Breast epithelium (tissue), 4 donors: ENCODE results near the gene GPR22. TPM values are rescaled to one million over a fixed set of nuclear protein-coding genes. Genes with fewer than 3 reads are reported as not detected.

Experiments used
- DNase-seq, 2 donors: peaks; one replicate each; pipeline ENCODE4 v3.0.0-alpha.2; 2019; ENCODE audit warnings: low spot score in 2 of 2
- H3K27ac ChIP-seq, 2 donors: fragments of 200-600 bp; sonication (generic) in 1 of 2; one replicate each; pipeline ENCODE4 v1.5.1; 2016 to 2019; ENCODE audit warnings: mild to moderate bottlenecking in 1 of 2
- H3K27me3 ChIP-seq, 2 donors: fragments of 200-600 bp; sonication (generic) in 1 of 2; one replicate each; pipeline versions ENCODE4 v1.5.1 to v1.6.0; 2017 to 2019; ENCODE audit warnings: control low read depth in 1 of 2, mild to moderate bottlenecking in 1 of 2
- H3K36me3 ChIP-seq: fragments of 200-600 bp; one replicate; pipeline ENCODE4 v1.5.1; 2019
- H3K4me1 ChIP-seq, 2 donors: fragments of 200-600 bp; sonication (generic); one replicate each; pipeline ENCODE4 v1.5.1; 2016 to 2019; ENCODE audit warnings: control low read depth in 1 of 2
- H3K4me3 ChIP-seq, 3 donors: fragments of 200-600 bp; sonication (generic); 1 replicate in 2 of 3; 2 replicates in 1 of 3; pipeline ENCODE4 v1.5.1; 2016 to 2019; ENCODE audit warnings: mild to moderate bottlenecking in 3 of 3, moderate library complexity in 2 of 3
- H3K9me3 ChIP-seq, 2 donors: fragments of 200-600 bp; sonication (generic) in 1 of 2; one replicate each; pipeline ENCODE4 v1.5.1; 2016 to 2019; ENCODE audit warnings: control low read depth in 1 of 2
- CTCF ChIP-seq, 3 donors: fragments of 450-650 bp; IDR thresholded peaks; one replicate each; pipeline ENCODE4 v1.5.1; 2016 to 2017; ENCODE audit warnings: antibody characterized with exemption in 3 of 3, mild to moderate bottlenecking in 3 of 3, moderate library complexity in 3 of 3
- POLR2A ChIP-seq: fragments of 450-650 bp; IDR thresholded peaks from one replicate; pipeline ENCODE4 v1.6.1; 2016; ENCODE audit warnings: antibody characterized with exemption, mild to moderate bottlenecking, moderate library complexity
- POLR2AphosphoS5 ChIP-seq, 3 donors: sonication (generic); formaldehyde crosslinking; IDR thresholded peaks; one replicate each; pipeline ENCODE4 v1.6.1; 2017; ENCODE audit warnings: antibody characterized with exemption in 3 of 3
- intact Hi-C: fragments of 100-400 bp; cut with DNase I; formaldehyde crosslinking; loops from one replicate; pipeline ENCODE4 v1.15.1; 2023; ENCODE audit warnings: low total_unique reads
- total RNA-seq, 3 donors: library from RNA; depleted of rRNA; stranded (reverse); fragments of >200 nt; gene quantifications; one replicate each; pipeline ENCODE4 v1.1.0, GENCODE V29; 2016

The GPR22 gene
- total RNA-seq, 3 donors from 2014 or later: not detected

- Histone ChIP-seq H3K27me3 (no peaks in the 10 kb centered on the region), H3K4me1 (no peaks in the 10 kb centered on the region), H3K9me3 (no peaks in the 10 kb centered on the region), H3K27ac (no peak overlapping the region), H3K4me3 (no peak overlapping the region), H3K36me3 (no peaks in the 10 kb centered on the region)
- DNase-seq: no peak
- no peak for TF ChIP-seq POLR2A
- TF ChIP-seq CTCF (IDR thresholded peaks at IDR 0.05): no peak
- TF ChIP-seq POLR2AphosphoS5 (IDR thresholded peaks at IDR 0.05): no peak
- intact Hi-C loops: no loop called here
These were observed 34.1 kb upstream of the GPR22 start for GRCh38 chr7:107435749-107436148.

GRCh38 chr7:107439025-107439424, 30.8 kb upstream of the GPR22 start:
- Histone ChIP-seq H3K27me3 (no peaks in the 10 kb centered on the region), H3K9me3 (no peaks in the 10 kb centered on the region), H3K4me3 (no peak overlapping the region), H3K36me3 (no peaks in the 10 kb centered on the region), H3K27ac (no peak overlapping the region), H3K4me1 (no peaks in the 10 kb centered on the region)
- intact Hi-C loops: no loop called here
- DNase-seq: no peak
- TF ChIP-seq CTCF (IDR thresholded peaks at IDR 0.05) (no peak), POLR2A (no peak), POLR2AphosphoS5 (IDR thresholded peaks at IDR 0.05) (no peak)

DNA sequence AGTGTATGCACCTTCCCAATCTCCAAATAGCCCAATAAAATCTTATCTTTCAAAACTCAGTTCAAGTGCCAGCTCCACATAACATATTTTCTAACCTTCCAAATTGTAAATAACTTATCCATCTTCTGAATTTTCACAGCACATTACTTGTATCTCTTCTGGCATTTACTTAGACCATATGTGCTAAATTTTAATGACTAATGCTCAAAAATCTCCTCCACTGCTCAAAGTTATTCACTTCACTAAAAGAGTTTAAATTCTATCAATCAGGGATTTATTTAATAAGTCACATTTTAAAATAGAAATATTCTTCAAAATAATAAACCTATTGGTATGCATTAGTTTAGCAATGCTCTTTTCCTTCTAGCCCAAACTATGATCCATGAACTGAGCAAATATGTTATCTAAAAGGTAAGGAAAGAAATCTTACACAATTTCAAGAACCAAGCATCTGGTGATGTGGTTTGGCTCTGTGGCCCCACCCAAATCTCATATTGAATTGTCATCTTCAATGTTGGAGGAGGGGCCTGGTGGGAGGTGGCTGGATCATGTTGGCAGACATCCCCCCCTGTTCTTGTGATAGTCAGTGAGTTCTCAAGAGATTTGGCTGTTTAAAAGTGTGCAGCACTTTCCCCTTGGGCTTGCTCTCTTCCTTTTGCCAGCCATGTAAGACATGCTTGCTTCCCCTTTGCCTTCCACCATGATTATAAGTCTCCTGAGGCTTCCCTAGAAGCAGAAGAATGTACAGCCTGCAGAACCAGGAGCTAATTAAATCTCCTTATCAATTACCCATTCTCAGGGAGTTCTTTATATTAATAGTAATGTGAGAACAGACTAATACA, 28.1 kb upstream of the GPR22 start:
- no peak for DNase-seq
- intact Hi-C loops: no loop called here
- H3K4me3 ChIP-seq: no peak overlapping the region

DNA sequence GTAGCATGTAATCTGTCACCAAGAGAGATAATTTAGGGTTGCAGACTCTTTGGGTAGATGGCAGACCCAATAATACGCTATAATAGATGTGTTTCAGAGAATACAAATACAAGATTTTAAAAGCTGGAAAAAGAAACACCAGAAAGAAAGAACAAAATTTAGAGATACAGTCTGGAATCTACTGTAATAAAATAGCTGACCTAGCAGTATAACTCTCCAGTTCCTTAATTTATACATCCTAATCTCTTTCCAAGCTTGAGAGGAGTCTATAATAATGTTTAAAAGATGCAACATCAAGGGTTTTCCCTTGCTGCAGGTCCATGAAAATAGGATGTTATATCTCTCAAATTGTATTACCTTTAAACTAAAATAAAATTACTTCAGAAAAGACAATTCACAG, 27.2 kb upstream of the GPR22 start:
- DNase-seq: no peak
- H3K4me1 ChIP-seq: no peaks in the 10 kb centered on the region
- no peaks in the 10 kb centered on the region for H3K27me3 ChIP-seq
- H3K9me3 ChIP-seq: no peaks in the 10 kb centered on the region
- intact Hi-C loops: no loop called here
- no peaks in the 10 kb centered on the region for H3K36me3 ChIP-seq
- H3K27ac ChIP-seq: no peak overlapping the region
- no peak overlapping the region for H3K4me3 ChIP-seq
- TF ChIP-seq CTCF (IDR thresholded peaks at IDR 0.05): no peak
- no peak for TF ChIP-seq POLR2AphosphoS5 (IDR thresholded peaks at IDR 0.05)
- no peak for TF ChIP-seq POLR2A

More for the DNA sequence above, 28.1 kb upstream of the GPR22 start:
- no peak for TF ChIP-seq POLR2AphosphoS5 (IDR thresholded peaks at IDR 0.05)
- TF ChIP-seq CTCF (IDR thresholded peaks at IDR 0.05): no peak
- no peak for TF ChIP-seq POLR2A
- Histone ChIP-seq H3K27ac (no peak overlapping the region), H3K27me3 (no peaks in the 10 kb centered on the region), H3K36me3 (no peaks in the 10 kb centered on the region), H3K4me1 (no peaks in the 10 kb centered on the region), H3K9me3 (no peaks in the 10 kb centered on the region)

DNA sequence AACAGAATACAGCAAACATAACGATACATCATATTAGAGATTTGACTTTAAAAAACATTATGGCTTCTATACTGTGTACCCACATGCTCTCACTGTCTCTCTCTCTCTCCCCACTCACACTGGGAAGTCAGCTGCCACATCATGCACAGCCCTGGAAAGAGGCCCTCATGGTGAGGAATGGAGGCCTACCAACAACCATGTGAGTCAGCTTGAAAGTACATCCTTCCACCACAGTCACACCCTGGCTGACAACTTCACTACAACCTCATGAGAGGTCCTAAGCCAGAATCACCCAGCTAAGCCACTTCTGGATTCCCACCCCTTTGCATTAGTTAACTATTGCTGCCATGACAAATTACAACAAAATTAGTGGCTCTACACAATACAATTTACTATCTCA, 23.3 kb upstream of the GPR22 start:
- Histone ChIP-seq H3K9me3 (no peaks in the 10 kb centered on the region), H3K4me1 (no peaks in the 10 kb centered on the region), H3K27me3 (no peaks in the 10 kb centered on the region), H3K4me3 (no peak overlapping the region), H3K36me3 (no peaks in the 10 kb centered on the region), H3K27ac (no peak overlapping the region)
- TF ChIP-seq POLR2A (no peak), POLR2AphosphoS5 (IDR thresholded peaks at IDR 0.05) (no peak), CTCF (IDR thresholded peaks at IDR 0.05) (no peak)
- DNase-seq: no peak
- intact Hi-C loops: no loop called here
